T follicular helper cell (primary cell): ENCODE measurements around the gene HIVEP3.
A peak's percentile ranks its signal among the peaks of the same experiment; 100 is the strongest.

Experiments used
- DNase-seq: peaks from one replicate; pipeline ENCODE4 v3.0.0-alpha.2; 2020; ENCODE audit warnings: low read depth

Gene HIVEP3

GRCh38 chr1:41920658-41921057 is 1.9 kb upstream of the HIVEP3 start:
- DNase-seq, result no peak

- DNase-seq, result peak; percentile 63
These were observed 1.2 kb upstream of the HIVEP3 start for GRCh38 chr1:41919764-41920397.

GRCh38 chr1:41919131-41919530 is 409 bp upstream of the HIVEP3 start:
- no peak for DNase-seq

GRCh38 chr1:41917835-41918449 is 780 bp downstream of the HIVEP3 start:
- peak; percentile 18 for DNase-seq

- DNase-seq, result no peak
These were observed 1.6 kb downstream of the HIVEP3 start for GRCh38 chr1:41917076-41917475.

- DNase-seq, result peak; percentile 15
These were observed 2.7 kb downstream of the HIVEP3 start for GRCh38 chr1:41915786-41916571.

- DNase-seq, result no peak
These were observed 4.2 kb downstream of the HIVEP3 start for GRCh38 chr1:41914516-41914915.

GRCh38 chr1:41913014-41913413 is 5.7 kb downstream of the HIVEP3 start:
- no peak for DNase-seq

- no peak for DNase-seq
These were observed 10.3 kb downstream of the HIVEP3 start for GRCh38 chr1:41908288-41908895.

- no peak for DNase-seq
These were observed 11.3 kb downstream of the HIVEP3 start for GRCh38 chr1:41907446-41907845.

GRCh38 chr1:41906943-41907342 is 11.8 kb downstream of the HIVEP3 start:
- DNase-seq, result no peak

GRCh38 chr1:41905093-41905675 is 13.5 kb downstream of the HIVEP3 start:
- no peak for DNase-seq

GRCh38 chr1:41902664-41903063 is 16.1 kb downstream of the HIVEP3 start:
- DNase-seq, result no peak

GRCh38 chr1:41902159-41902577 is 16.6 kb downstream of the HIVEP3 start:
- DNase-seq, result no peak

GRCh38 chr1:41901551-41901950 is 17.2 kb downstream of the HIVEP3 start:
- no peak for DNase-seq

- no peak for DNase-seq
These were observed 17.9 kb downstream of the HIVEP3 start for GRCh38 chr1:41900603-41901444.

- peak; percentile 73 for DNase-seq
These were observed 20.5 kb downstream of the HIVEP3 start for GRCh38 chr1:41898191-41898713.

GRCh38 chr1:41895552-41895951 is 23.2 kb downstream of the HIVEP3 start:
- DNase-seq, result no peak

- no peak for DNase-seq
These were observed 23.8 kb downstream of the HIVEP3 start for GRCh38 chr1:41894808-41895483.

- no peak for DNase-seq
These were observed 24.5 kb downstream of the HIVEP3 start for GRCh38 chr1:41894101-41894807.
